Parathyroid adenoma (tissue), 2 donors: ENCODE measurements around the gene OGFOD2.

Source experiments
- H2AFZ ChIP-seq: fragments of 300-600 bp; sonication (generic); one replicate; pipeline ENCODE4 v1.7.0; 2017; ENCODE audit warnings: antibody characterized with exemption, mild to moderate bottlenecking
- H3K27ac ChIP-seq: fragments of 300-600 bp; sonication (generic); one replicate; pipeline ENCODE4 v1.7.0; 2017
- H3K27me3 ChIP-seq: fragments of 300-600 bp; sonication (generic); one replicate; pipeline ENCODE4 v1.7.0; 2017; ENCODE audit warnings: low read length; ENCODE audit not compliant: control insufficient read depth, insufficient read depth
- H3K36me3 ChIP-seq: fragments of 300-600 bp; sonication (generic); one replicate; pipeline ENCODE4 v1.7.0; 2017; ENCODE audit warnings: low read length; ENCODE audit not compliant: control insufficient read depth, insufficient read depth
- H3K4me1 ChIP-seq: fragments of 300-600 bp; sonication (generic); one replicate; pipeline ENCODE4 v1.7.0; 2017; ENCODE audit warnings: control low read depth
- H3K4me2 ChIP-seq: fragments of 300-600 bp; sonication (generic); one replicate; pipeline ENCODE4 v1.7.0; 2017; ENCODE audit warnings: low read length
- H3K4me3 ChIP-seq: fragments of 300-600 bp; sonication (generic); one replicate; pipeline ENCODE4 v1.7.0; 2017; ENCODE audit warnings: low read depth, low read length
- H3K79me2 ChIP-seq: fragments of 300-600 bp; sonication (generic); one replicate; pipeline ENCODE4 v1.7.0; 2017; ENCODE audit warnings: control low read depth
- H3K9ac ChIP-seq: fragments of 300-600 bp; sonication (generic); one replicate; pipeline ENCODE4 v1.7.0; 2017; ENCODE audit warnings: mild to moderate bottlenecking
- H3K9me3 ChIP-seq: fragments of 300-600 bp; sonication (generic); one replicate; pipeline ENCODE4 v1.7.0; 2017; ENCODE audit warnings: low read length; ENCODE audit not compliant: control insufficient read depth
- CTCF ChIP-seq: fragments of 300-600 bp; sonication (generic); IDR thresholded peaks from one replicate; pipeline ENCODE4 v1.7.0; 2017; ENCODE audit warnings: antibody characterized with exemption, mild to moderate bottlenecking
- donor health status: primary hyperparathyroidism.

The OGFOD2 gene

GRCh38 chr12:123019841-123020138 is 44.7 kb downstream of the OGFOD2 start:
- Histone ChIP-seq H3K4me3 (no peak overlapping the region), H3K27ac (no peak overlapping the region)

GRCh38 chr12:123021688-123022604 is 46.9 kb downstream of the OGFOD2 start:
- no peak overlapping the region for H3K27ac ChIP-seq
- no peaks in the 10 kb centered on the region for H3K79me2 ChIP-seq
- H3K4me3 ChIP-seq = no peak overlapping the region
- no peaks in the 10 kb centered on the region for H3K27me3 ChIP-seq
- H3K36me3 ChIP-seq = no peaks in the 10 kb centered on the region
- no peak overlapping the region for H3K4me2 ChIP-seq
- H3K9ac ChIP-seq = no peak overlapping the region
- no peaks in the 10 kb centered on the region for H3K9me3 ChIP-seq
- H2AFZ ChIP-seq = no peak overlapping the region
- H3K4me1 ChIP-seq = no peaks in the 10 kb centered on the region
- TF ChIP-seq CTCF = no peak

More at GRCh38 chr12:123019841-123020138, 44.7 kb downstream of the OGFOD2 start:
- Histone ChIP-seq H3K9ac (no peak overlapping the region), H3K4me1 (no peaks in the 10 kb centered on the region), H3K79me2 (no peaks in the 10 kb centered on the region), H3K9me3 (no peaks in the 10 kb centered on the region), H3K36me3 (no peaks in the 10 kb centered on the region), H2AFZ (no peak overlapping the region), H3K4me2 (no peak overlapping the region), H3K27me3 (no peaks in the 10 kb centered on the region)
- no peak for TF ChIP-seq CTCF

- H3K4me2 ChIP-seq = no peak overlapping the region
These were observed 47.8 kb downstream of the OGFOD2 start for GRCh38 chr12:123022846-123023245.

GRCh38 chr12:123024819-123025391 is 49.9 kb downstream of the OGFOD2 start:
- H3K4me1 ChIP-seq = no peaks in the 10 kb centered on the region
- H3K27me3 ChIP-seq = no peaks in the 10 kb centered on the region
- H3K4me2 ChIP-seq = no peak overlapping the region
- H3K9me3 ChIP-seq = no peaks in the 10 kb centered on the region
- H3K9ac ChIP-seq = no peak overlapping the region
- H3K27ac ChIP-seq = no peak overlapping the region
- H2AFZ ChIP-seq = no peak overlapping the region
- no peak for TF ChIP-seq CTCF
- H3K79me2 ChIP-seq = peaks cover 2% of the 10 kb centered on the region
- H3K4me3 ChIP-seq = no peak overlapping the region
- H3K36me3 ChIP-seq = no peaks in the 10 kb centered on the region

More at GRCh38 chr12:123022846-123023245, 47.8 kb downstream of the OGFOD2 start:
- Histone ChIP-seq H3K79me2 (no peaks in the 10 kb centered on the region), H3K4me1 (no peaks in the 10 kb centered on the region), H3K27me3 (no peaks in the 10 kb centered on the region), H3K4me3 (no peak overlapping the region), H2AFZ (no peak overlapping the region), H3K9me3 (no peaks in the 10 kb centered on the region), H3K27ac (no peak overlapping the region), H3K36me3 (no peaks in the 10 kb centered on the region), H3K9ac (no peak overlapping the region)
- TF ChIP-seq CTCF = no peak
